Spleen (tissue), 7 donors: ENCODE results near the gene ARHGAP6.

Experiments
- CTCF ChIP-seq, 11 experiments: fragments of 200-600 bp in 7 of 11; fragments of 450-650 bp in 4 of 11; sonication (generic) in 4 of 11; IDR thresholded peaks in 8 of 11; conservative IDR thresholded peaks in 3 of 11; 1 replicate in 7 of 11; 2 replicates in 4 of 11; pipeline versions ENCODE4 v1.4.0 to v1.8.0; 2016 to 2021; ENCODE audit warnings: antibody characterized with exemption in 11 of 11, inconsistent platforms in 4 of 11, mild to moderate bottlenecking in 1 of 11
- POLR2AphosphoS5 ChIP-seq, 3 donors: sonication (generic); formaldehyde crosslinking; IDR thresholded peaks; one replicate each; pipeline ENCODE4 v1.5.1; 2017; ENCODE audit warnings: antibody characterized with exemption in 3 of 3
- donor health status: DM: no; HTN: no; CAD: no; lungs with moderate emphysema.
- donor health status: DM: no; HTN: no; CAD: no.
- donor health status: DM: no; HTN: no; CAD: no.

- TF ChIP-seq CTCF (IDR thresholded peaks at IDR 0.05 in 8 of 11, conservative IDR thresholded peaks at IDR 0.05 in 3 of 11), result no peak
- TF ChIP-seq POLR2AphosphoS5 (IDR thresholded peaks at IDR 0.05), result no peak
Measured at GRCh38 chrX:11403631-11404030, 262.1 kb downstream of the ARHGAP6 start.
